Cardiac muscle cell (in vitro differentiated cells and primary cell): ENCODE measurements around the gene TJP1. TPM values are rescaled to one million over a fixed set of nuclear protein-coding genes. Genes with fewer than 3 reads are reported as not detected.
A peak's percentile ranks its signal among the peaks of the same experiment; 100 is the strongest.

Experiments
- DNase-seq, 2 donors: peaks; one replicate each; pipeline versions ENCODE4 v3.0.0 to v3.0.0-alpha.2; 2010 to 2017; ENCODE audit warnings: low read depth in 1 of 2, low spot score in 1 of 2
- H3K27ac ChIP-seq: fragments of 200-600 bp; sonication (generic); 2 replicates; pipeline ENCODE4 v1.5.1; 2016
- H3K27me3 ChIP-seq: fragments of 200-600 bp; sonication (generic); 2 replicates; pipeline ENCODE4 v1.6.0; 2016; ENCODE audit warnings: control low read depth
- H3K36me3 ChIP-seq: fragments of 200-600 bp; sonication (generic); 2 replicates; pipeline ENCODE4 v1.5.1; 2016; ENCODE audit warnings: control low read depth
- H3K4me1 ChIP-seq: fragments of 200-600 bp; sonication (generic); 2 replicates; pipeline ENCODE4 v1.8.1; 2017; ENCODE audit warnings: low read depth, mild to moderate bottlenecking, mixed run types
- H3K4me3 ChIP-seq: fragments of 200-600 bp; sonication (generic); 2 replicates; pipeline ENCODE4 v1.5.1; 2016; ENCODE audit warnings: mild to moderate bottlenecking
- H3K9me3 ChIP-seq: fragments of 200-600 bp; sonication (generic); 2 replicates; pipeline ENCODE4 v1.5.1; 2017; ENCODE audit warnings: low read depth, mild to moderate bottlenecking, control low read depth
- CTCF ChIP-seq: IDR thresholded peaks from 2 replicates; pipeline ENCODE4 v1.5.1; 2012; ENCODE audit warnings: low read depth, mild to moderate bottlenecking, low read length
- polyA plus RNA-seq: library from polyadenylated mRNA; unstranded; fragments of >200 nt; fragmentation: Nextera tagmentation; extraction: Ambion mirVana; gene quantifications from 2 replicates; pipeline ENCODE4 v1.2.1, GENCODE V29; 2016
- total RNA-seq: library from RNA; depleted of rRNA; stranded (reverse); fragments of >200 nt; gene quantifications from 2 replicates; pipeline ENCODE4 v1.2.3, GENCODE V29; 2016

TJP1 gene
- total and polyA plus RNA-seq, 2 experiments from 2014 or later: 66.6 to 93.9 TPM

GRCh38 chr15:29712149-29712885 is 110.0 kb downstream of the TJP1 start:
- DNase-seq: no peak
- H3K36me3 ChIP-seq: peaks cover 86% of the 10 kb centered on the region
- H3K4me3 ChIP-seq: no peak overlapping the region
- no peaks in the 10 kb centered on the region for H3K9me3 ChIP-seq
- TF ChIP-seq CTCF: no peak
- H3K27me3 ChIP-seq: no peaks in the 10 kb centered on the region
- no peak overlapping the region for H3K27ac ChIP-seq
- no peaks in the 10 kb centered on the region for H3K4me1 ChIP-seq

GRCh38 chr15:29711531-29711930 is 110.7 kb downstream of the TJP1 start:
- H3K27ac ChIP-seq: no peak overlapping the region
- no peak overlapping the region for H3K4me3 ChIP-seq
- H3K9me3 ChIP-seq: no peaks in the 10 kb centered on the region
- TF ChIP-seq CTCF: no peak
- no peaks in the 10 kb centered on the region for H3K4me1 ChIP-seq
- no peaks in the 10 kb centered on the region for H3K27me3 ChIP-seq
- H3K36me3 ChIP-seq: peaks cover 82% of the 10 kb centered on the region
- DNase-seq: no peak

GRCh38 chr15:29708519-29708918 is 113.7 kb downstream of the TJP1 start:
- Histone ChIP-seq H3K36me3 (peaks cover 88% of the 10 kb centered on the region), H3K9me3 (no peaks in the 10 kb centered on the region), H3K4me1 (no peaks in the 10 kb centered on the region), H3K27me3 (no peaks in the 10 kb centered on the region), H3K27ac (no peak overlapping the region), H3K4me3 (no peak overlapping the region)
- peak in 1 of 2 donors; percentile 33 for DNase-seq
- no peak for TF ChIP-seq CTCF

- no peak for TF ChIP-seq CTCF
- no peak overlapping the region for H3K27ac ChIP-seq
- DNase-seq: no peak
- no peaks in the 10 kb centered on the region for H3K27me3 ChIP-seq
- H3K9me3 ChIP-seq: no peaks in the 10 kb centered on the region
- H3K36me3 ChIP-seq: peaks cover 84% of the 10 kb centered on the region
- no peaks in the 10 kb centered on the region for H3K4me1 ChIP-seq
- no peak overlapping the region for H3K4me3 ChIP-seq
These were observed 117.2 kb downstream of the TJP1 start for GRCh38 chr15:29704950-29705597.

- TF ChIP-seq CTCF: no peak
- no peaks in the 10 kb centered on the region for H3K27me3 ChIP-seq
- no peaks in the 10 kb centered on the region for H3K4me1 ChIP-seq
- peaks cover 65% of the 10 kb centered on the region for H3K36me3 ChIP-seq
- H3K9me3 ChIP-seq: no peaks in the 10 kb centered on the region
- no peak overlapping the region for H3K4me3 ChIP-seq
- DNase-seq: no peak
- H3K27ac ChIP-seq: no peak overlapping the region
These were observed 121.1 kb downstream of the TJP1 start for GRCh38 chr15:29701151-29701550.
